RWPE2 (cell line): Measurements from ENCODE around the gene SLC25A21.

Source experiments
- ATAC-seq: fragments of 200-7000 bp; cut with Tn5 transposase; 3 replicates; pipeline ENCODE4 v1.9.1; 2021; ENCODE audit warnings: low read depth
- DNase-seq: peaks from one replicate; pipeline ENCODE4 v3.0.0-alpha.2; 2020; ENCODE audit warnings: low spot score
- H3K27ac ChIP-seq: fragments of 450-650 bp; 2 replicates; pipeline ENCODE4 v1.5.1; 2017; ENCODE audit warnings: mild to moderate bottlenecking; ENCODE audit not compliant: poor library complexity, severe bottlenecking
- H3K27me3 ChIP-seq: fragments of 250-450 bp; sonication (Bioruptor Pico); 2 replicates; pipeline ENCODE4 v1.5.1; 2021; ENCODE audit warnings: mild to moderate bottlenecking, moderate library complexity; ENCODE audit not compliant: insufficient read depth, poor library complexity, severe bottlenecking
- H3K36me3 ChIP-seq: fragments of 250-450 bp; sonication (Bioruptor Pico); 2 replicates; pipeline ENCODE4 v1.5.1; 2020; ENCODE audit warnings: low read depth, mild to moderate bottlenecking, moderate library complexity
- H3K4me1 ChIP-seq: fragments of 250-450 bp; sonication (Bioruptor Pico); 2 replicates; pipeline ENCODE4 v1.5.1; 2021; ENCODE audit warnings: mild to moderate bottlenecking, moderate library complexity; ENCODE audit not compliant: insufficient read depth, poor library complexity, severe bottlenecking
- H3K4me3 ChIP-seq: fragments of 250-450 bp; sonication (Bioruptor Pico); 2 replicates; pipeline ENCODE4 v1.5.1; 2021; ENCODE audit warnings: mild to moderate bottlenecking, moderate library complexity; ENCODE audit not compliant: severe bottlenecking
- H3K9me3 ChIP-seq: fragments of 250-450 bp; sonication (Bioruptor Pico); 2 replicates; pipeline ENCODE4 v1.5.1; 2021; ENCODE audit warnings: mild to moderate bottlenecking, moderate library complexity; ENCODE audit not compliant: severe bottlenecking
- TF ChIP-seq, protein P1 (sequence below): fragments of 450-650 bp; IDR thresholded peaks from one replicate; pipeline ENCODE4 v1.5.1; 2017; ENCODE audit warnings: mild to moderate bottlenecking, moderate library complexity; ENCODE audit not compliant: poor library complexity, severe bottlenecking

Gene SLC25A21

GRCh38 chr14:36646664-36647416, 525.6 kb downstream of the SLC25A21 start:
- no peaks in the 10 kb centered on the region for H3K36me3 ChIP-seq
- no peaks in the 10 kb centered on the region for H3K4me1 ChIP-seq
- no peak overlapping the region for H3K27ac ChIP-seq
- no peak for DNase-seq
- TF ChIP-seq, protein P1, sequence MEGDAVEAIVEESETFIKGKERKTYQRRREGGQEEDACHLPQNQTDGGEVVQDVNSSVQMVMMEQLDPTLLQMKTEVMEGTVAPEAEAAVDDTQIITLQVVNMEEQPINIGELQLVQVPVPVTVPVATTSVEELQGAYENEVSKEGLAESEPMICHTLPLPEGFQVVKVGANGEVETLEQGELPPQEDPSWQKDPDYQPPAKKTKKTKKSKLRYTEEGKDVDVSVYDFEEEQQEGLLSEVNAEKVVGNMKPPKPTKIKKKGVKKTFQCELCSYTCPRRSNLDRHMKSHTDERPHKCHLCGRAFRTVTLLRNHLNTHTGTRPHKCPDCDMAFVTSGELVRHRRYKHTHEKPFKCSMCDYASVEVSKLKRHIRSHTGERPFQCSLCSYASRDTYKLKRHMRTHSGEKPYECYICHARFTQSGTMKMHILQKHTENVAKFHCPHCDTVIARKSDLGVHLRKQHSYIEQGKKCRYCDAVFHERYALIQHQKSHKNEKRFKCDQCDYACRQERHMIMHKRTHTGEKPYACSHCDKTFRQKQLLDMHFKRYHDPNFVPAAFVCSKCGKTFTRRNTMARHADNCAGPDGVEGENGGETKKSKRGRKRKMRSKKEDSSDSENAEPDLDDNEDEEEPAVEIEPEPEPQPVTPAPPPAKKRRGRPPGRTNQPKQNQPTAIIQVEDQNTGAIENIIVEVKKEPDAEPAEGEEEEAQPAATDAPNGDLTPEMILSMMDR: no peak
- H3K4me3 ChIP-seq: no peak overlapping the region
- no peaks in the 10 kb centered on the region for H3K9me3 ChIP-seq
- 0 out of 3 replicates have a peak, but pooled peaks have one; percentile 7 for ATAC-seq
- peaks cover 43% of the 10 kb centered on the region for H3K27me3 ChIP-seq

DNA sequence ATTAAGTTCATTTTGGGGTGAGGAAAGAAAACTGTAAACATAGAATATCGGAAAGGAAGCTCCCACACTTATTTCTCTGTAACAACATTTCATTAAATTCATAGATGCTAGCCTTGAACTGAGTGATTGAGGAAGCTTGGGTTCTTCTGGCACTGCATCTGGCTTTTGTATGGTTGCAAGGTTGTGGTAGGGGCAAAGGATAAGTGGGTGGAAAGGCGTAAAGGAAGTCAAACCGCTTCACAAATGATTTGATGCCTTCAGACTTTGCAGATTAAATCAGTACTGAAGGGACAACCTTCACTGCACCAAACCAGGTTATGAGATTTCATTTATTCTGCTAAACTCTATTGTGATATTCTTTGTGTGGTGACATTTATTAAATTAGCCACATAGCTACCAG, 538.8 kb downstream of the SLC25A21 start:
- Histone ChIP-seq H3K27ac (no peak overlapping the region), H3K4me1 (no peaks in the 10 kb centered on the region), H3K9me3 (no peaks in the 10 kb centered on the region), H3K27me3 (no peaks in the 10 kb centered on the region), H3K4me3 (no peak overlapping the region), H3K36me3 (no peaks in the 10 kb centered on the region)
- DNase-seq (no peak), ATAC-seq (no peak)
- TF ChIP-seq, protein P1: no peak
